ENCODE results near the gene LRRC15.

The LRRC15 gene

GRCh38 chr3:194384569-194385001 is 15.0 kb upstream of the LRRC15 start:
- DNase-seq: no peak

GRCh38 chr3:194384156-194384555 is 14.6 kb upstream of the LRRC15 start:
- DNase-seq: no peak

GRCh38 chr3:194383276-194383940 is 13.9 kb upstream of the LRRC15 start:
- DNase-seq: no peak

- DNase-seq: no peak
These were observed 13.3 kb upstream of the LRRC15 start for GRCh38 chr3:194382892-194383223.

- DNase-seq: no peak
These were observed 12.8 kb upstream of the LRRC15 start for GRCh38 chr3:194382196-194382891.

- DNase-seq: no peak
These were observed 11.9 kb upstream of the LRRC15 start for GRCh38 chr3:194381460-194381875.

GRCh38 chr3:194380326-194380725 is 10.8 kb upstream of the LRRC15 start:
- DNase-seq: no peak

GRCh38 chr3:194379651-194380050 is 10.1 kb upstream of the LRRC15 start:
- DNase-seq: no peak

GRCh38 chr3:194379231-194379630 is 9.7 kb upstream of the LRRC15 start:
- DNase-seq: no peak

GRCh38 chr3:194377708-194378107 is 8.2 kb upstream of the LRRC15 start:
- no peak for DNase-seq

- no peak for DNase-seq
These were observed 6.7 kb upstream of the LRRC15 start for GRCh38 chr3:194376241-194376560.

- DNase-seq: no peak
These were observed 6.1 kb upstream of the LRRC15 start for GRCh38 chr3:194375473-194376240.

- DNase-seq: no peak
These were observed 5.4 kb upstream of the LRRC15 start for GRCh38 chr3:194374935-194375334.

- no peak for DNase-seq
These were observed 4.4 kb upstream of the LRRC15 start for GRCh38 chr3:194373899-194374298.

GRCh38 chr3:194373028-194373427 is 3.5 kb upstream of the LRRC15 start:
- no peak for DNase-seq

- no peak for DNase-seq
These were observed 1.2 kb upstream of the LRRC15 start for GRCh38 chr3:194370753-194371152.

- no peak for DNase-seq
These were observed 625 bp downstream of the LRRC15 start for GRCh38 chr3:194368918-194369317.

GRCh38 chr3:194367992-194368841 is 1.3 kb downstream of the LRRC15 start:
- DNase-seq: no peak

GRCh38 chr3:194365978-194366490 is 3.5 kb downstream of the LRRC15 start:
- DNase-seq: no peak

GRCh38 chr3:194365526-194365925 is 4.0 kb downstream of the LRRC15 start:
- no peak for DNase-seq

- DNase-seq: no peak
These were observed 4.7 kb downstream of the LRRC15 start for GRCh38 chr3:194364652-194365434.

- no peak for DNase-seq
These were observed 5.3 kb downstream of the LRRC15 start for GRCh38 chr3:194364314-194364651.
